Inferior parietal cortex (tissue), 1 donor: Measurements from ENCODE around the gene FAM241A.
"Not testable (repeated sequence)": the region's sequence is repeated elsewhere in the genome, so short reads cannot be mapped to it uniquely, and the experiment has no call there.

Experiments used
- DNase-seq: peaks from one replicate; pipeline ENCODE4 v3.0.0-alpha.2; 2016; ENCODE audit errors: extremely low spot score

The FAM241A gene

DNA sequence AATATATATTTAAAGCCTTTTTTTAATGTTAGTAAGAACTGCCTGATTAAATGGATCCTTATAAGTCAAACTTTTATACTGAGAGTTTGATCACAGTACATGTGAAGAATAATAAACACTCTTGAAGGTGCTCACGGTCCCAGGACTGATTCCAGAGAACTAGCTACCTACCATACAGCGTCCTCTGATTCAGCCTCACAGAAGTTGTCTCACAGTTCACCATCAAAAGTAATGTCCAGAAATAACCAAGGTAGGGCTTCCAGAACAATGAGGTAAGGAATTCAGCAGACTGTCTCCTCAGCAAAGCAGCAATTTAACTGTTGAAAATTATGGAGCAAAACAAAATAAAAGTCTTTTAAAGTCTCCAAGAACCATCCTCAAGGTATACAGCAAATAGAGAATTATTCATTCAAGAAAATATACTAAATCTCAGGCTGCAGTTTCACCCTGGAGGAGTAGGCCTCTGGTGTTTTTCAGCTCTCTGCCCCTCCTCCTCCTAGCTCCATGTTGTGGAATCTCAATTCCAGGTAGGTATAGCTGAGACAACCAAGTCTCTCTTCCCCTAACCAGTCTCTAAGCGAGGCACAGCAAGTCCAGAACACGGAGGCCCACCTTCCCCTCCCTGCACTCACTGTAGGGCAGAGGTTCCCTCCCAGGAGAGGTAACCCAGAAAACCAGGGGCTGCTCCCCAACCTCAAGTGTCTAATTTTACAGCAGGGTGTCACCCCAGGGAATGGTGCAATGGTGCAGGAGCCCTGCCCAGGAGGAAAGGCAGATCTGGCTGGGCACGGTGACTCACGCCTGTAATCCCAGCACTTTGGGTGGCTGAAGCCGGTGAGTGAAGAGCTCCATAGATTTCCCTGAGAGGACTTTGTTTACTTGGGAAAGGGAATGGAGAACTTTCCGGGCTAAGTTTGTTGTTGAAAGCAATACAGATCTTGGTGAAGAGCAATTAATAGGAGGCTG lies 28.6 kb downstream of the FAM241A start:
- DNase-seq = no peak

DNA sequence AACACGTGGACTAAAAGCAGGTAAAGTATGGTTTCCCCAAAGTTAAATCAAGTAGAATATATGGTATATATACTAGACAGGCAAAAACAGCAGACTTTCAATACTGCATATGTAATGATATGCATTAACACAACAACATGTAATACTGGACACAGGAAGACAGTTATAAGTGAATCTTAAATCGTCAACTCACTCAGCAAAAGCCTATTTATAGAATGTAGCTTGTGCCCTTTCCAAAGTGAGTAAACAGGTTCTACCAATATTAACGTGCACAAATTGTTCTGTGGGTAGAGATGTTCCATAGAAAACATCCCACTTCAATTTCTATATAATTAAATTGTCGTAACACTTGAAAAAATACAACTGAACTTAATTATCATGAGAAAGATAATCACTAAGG lies 30.6 kb downstream of the FAM241A start:
- DNase-seq = no peak

DNA sequence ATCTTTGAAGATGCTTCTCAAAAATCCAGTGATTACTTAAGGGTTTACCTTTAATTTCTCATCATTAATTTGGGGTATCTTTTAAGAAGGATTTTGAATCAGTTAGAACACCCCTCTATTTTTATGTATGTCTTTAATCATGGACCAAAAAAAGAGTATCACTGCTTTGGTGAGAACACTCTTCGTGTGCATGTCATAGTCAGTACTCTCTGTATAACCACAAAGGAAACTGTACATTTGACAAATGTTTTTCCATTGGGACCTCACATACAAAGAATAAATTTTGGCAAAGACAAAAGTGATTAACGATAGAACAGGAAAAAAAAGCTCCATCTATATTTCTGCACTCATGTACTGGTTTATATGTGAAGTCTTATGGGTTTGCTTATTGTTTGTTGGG lies 31.3 kb downstream of the FAM241A start:
- no peak for DNase-seq

DNA sequence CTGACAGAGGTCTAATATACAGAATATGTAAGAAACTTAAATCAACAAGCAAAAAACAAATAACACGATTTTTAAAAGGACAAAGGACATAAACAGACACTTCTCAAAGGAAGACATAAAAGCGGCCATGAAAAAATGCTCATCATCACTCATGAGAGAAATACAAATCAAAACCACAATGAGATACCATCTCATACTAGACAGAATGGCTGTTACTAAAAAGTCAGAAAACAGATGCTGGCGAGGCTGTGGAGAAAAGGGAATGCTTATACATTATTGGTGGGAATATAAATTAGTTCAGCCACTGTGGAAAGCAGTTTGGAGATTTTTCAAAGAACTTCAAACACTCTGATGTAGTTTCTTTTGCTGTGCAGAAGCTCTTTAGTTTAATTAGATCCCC lies 33.5 kb downstream of the FAM241A start:
- DNase-seq = not testable (repeated sequence)

DNA sequence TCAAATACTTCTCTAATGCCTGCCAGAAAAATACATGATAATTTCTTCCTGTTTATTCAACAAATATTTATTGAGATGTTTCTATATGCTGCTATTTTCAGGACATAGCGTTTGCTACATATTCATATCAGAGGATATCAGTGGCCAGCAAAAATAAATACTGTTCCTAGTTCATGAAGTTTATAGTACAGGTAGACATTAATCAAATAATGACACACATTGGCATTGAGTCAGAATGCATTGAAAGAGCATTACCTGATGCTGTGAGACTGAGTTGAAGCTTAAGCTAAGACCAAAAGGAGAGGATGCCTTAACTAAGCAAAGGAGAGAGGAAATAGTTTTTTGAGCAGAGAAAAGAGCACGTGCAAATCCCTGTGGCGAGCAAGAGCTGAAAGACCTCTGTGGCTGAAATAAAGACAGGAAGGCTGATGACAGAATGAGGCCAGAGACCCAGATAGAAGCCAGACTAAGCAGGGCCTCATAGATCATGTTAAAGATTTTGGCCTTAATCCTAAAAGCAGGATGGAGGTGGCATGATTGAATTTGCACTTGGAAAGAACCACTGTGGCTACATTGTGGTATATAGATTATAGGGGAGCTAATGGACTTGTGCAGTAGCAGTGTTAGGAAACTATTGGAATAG lies 36.2 kb downstream of the FAM241A start:
- DNase-seq = no peak

DNA sequence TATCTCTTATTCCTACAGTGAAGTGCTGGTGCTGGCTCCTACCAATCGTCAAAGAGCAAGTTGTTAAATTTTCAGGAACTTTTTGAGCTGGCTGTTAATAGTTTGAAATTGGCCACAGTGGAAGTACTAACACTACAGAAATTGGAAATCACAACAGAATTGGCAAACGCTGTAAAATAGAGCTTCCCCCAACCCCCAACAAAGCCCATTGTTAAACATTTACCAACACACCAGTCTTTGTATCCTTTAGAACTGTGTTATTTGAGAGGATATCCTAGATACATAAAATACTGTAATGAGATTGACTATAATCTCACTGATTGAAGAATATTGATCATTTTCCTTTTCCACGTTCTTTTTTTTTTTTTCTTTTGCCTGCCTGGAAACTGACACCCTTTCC lies 37.4 kb downstream of the FAM241A start:
- peak; percentile 37 for DNase-seq

DNA sequence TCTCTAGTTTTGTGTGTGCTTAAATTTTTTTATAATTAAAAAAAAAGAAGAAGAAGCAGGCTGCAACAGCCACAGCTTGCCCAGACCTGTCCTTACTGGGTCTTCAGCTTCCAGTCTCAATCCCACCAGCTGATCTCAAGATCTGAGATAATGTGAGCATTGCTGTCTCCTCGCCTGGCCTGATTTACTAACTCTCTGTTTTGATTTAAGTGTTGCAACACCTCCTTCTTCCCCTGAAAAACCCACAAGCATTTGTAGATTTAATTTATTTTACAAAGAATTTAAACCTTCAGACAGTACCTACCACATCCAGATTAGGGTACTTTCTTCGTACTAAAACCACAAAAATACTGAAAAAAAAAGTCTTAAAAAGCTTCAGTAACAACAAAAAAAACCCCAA lies 38.0 kb downstream of the FAM241A start:
- DNase-seq = no peak

DNA sequence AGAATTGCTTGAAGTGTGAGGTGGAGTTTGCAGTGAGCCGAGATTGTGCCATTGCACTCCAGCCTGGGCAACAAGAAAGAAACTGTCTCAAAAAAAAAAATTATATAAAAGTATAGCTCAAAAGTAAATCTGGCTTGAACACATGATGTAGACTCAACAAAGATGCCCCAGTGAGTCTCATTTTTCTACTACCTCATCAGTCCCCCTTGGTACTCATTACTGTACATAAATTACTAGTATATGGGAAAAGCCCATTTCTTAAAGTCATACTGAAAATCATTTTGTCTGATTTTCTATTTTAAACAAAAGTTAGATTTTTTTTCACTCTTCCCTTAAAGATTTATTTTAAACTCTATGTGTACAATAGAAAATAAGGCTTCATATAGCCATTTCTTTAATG lies 39.2 kb downstream of the FAM241A start:
- DNase-seq = no peak

DNA sequence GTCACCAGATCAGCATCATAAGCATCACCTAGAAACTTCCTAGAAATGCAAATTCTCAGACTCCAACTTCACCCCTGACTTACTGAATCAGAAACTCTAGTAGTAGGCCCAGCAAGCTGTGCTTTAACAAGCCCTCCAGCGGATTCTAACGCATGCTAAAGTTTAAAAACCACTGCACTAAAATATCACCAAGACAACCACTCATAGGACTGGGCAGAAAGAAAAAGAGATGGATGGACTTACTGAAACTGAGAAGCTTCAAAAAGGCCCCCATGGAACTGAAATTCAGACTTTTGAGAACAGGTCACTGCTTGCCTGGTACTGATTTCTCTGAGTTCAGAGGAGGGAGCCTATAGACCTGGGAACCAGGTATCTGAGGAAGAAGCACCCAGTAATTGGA lies 40.1 kb downstream of the FAM241A start:
- no peak for DNase-seq

DNA sequence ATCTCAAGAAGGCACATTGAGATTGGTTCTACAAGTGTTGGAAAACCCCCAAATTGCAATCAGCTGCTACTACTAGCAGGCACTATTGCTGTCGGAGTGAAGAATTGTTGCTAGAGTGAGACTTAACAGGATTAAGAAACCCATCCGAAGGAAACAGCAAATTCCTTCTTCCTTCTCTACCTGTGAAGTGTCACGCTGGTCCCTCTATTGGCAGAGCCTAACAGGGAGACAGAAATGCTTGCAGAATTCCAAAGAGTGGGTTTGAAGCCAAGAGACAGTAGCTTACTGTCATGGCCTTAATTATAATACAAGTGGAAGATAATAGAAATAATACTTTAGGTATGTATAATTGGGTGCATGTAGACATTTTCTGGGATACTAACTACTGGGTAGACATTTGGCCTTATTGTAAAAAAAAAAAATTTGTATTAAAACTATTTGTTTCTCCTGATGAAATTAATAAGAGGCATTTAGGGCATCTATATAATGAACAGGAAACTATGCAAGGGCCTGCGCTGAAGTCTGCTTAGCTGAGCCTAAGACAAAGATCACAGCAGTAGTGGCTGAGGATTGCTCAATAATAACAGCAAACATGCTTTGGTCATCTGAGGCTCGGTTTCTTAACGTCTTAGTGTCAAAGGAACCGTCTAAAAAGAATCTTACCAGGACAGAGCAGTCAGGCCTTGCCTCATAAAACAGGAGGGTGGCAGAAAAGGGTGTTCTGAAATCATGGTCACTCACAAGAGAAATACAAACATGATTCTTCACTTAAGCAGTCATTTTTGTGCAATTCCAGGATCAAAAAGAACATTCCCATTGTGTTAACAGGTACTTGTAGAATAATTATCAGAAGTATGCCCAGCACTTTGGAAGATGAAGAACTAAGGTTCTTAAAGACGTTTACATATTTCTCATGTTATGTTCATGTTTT lies 40.8 kb downstream of the FAM241A start:
- DNase-seq = no peak

DNA sequence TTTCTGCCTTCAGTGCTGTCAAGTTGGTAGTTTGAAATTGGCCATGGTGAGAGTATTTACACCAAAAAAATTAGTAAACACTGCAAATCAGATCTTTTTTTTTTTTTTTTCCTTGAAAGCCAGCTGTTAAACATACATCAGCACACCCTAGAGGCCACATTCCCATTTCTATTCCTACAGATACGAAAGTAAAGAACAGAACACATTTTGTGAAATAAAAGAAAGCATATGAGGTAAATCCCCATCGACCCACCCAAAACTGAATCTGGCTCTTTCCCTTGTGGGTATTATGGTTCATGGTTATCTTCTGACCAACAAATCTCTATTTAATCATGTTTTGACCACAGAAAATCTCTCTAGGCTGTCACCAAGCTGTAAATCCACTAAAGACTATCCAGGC lies 44.5 kb downstream of the FAM241A start:
- no peak for DNase-seq

DNA sequence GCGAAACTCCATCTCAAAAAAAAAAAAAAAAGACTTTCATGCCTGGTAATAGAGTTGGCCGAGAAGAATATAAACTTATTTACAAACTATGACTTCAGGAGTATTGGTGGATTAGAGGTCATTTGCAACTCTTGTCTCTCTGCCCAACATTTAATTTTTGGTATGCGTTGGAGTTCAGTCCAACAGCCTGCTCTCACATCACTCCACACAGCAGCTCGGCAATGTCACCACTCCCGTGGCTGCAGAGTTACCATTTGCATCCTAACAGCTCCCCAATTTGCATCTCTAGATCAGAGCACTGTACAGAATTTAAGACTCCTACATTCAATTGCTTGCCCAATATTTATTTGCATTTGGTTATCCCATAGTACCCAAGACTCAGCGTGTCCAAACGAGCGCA lies 45.4 kb downstream of the FAM241A start:
- DNase-seq = no peak

DNA sequence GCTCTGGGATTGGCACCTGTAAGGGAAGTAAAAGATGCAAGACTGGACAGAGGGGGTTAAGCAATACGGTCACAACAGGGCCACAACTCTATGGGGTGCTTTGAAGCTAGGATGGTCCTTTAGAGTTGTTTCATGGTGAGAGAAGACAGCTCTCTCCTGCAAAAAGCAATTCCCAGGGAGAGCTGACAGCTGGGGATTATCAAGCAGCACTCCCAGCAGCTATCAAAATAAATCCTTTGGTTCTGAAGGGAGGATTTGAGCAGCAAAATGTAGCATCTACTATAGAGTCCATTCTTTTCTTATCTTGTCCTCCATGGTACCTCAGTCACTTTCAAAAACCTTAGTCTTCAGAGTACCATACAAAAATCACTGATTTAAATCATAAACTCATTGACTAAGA lies 51.2 kb downstream of the FAM241A start:
- no peak for DNase-seq

DNA sequence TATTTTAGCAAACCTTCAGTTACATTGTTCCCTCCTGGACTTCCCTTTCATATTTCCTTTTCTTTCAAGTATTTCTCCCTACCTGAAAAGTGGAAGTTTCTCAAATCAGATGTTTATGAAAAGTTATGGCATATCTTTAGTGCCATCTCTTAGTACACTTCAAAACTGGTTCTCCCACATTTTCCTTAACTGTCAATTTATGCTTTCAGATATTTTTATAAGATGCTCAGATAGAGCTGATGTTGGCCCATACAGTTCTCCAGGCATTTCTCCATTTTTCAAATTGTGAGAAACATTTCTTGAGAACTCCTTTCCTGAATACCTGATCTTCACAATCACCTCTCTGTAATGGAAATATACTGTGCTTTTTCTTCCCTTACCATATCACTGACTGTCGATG lies 53.8 kb downstream of the FAM241A start:
- no peak for DNase-seq

DNA sequence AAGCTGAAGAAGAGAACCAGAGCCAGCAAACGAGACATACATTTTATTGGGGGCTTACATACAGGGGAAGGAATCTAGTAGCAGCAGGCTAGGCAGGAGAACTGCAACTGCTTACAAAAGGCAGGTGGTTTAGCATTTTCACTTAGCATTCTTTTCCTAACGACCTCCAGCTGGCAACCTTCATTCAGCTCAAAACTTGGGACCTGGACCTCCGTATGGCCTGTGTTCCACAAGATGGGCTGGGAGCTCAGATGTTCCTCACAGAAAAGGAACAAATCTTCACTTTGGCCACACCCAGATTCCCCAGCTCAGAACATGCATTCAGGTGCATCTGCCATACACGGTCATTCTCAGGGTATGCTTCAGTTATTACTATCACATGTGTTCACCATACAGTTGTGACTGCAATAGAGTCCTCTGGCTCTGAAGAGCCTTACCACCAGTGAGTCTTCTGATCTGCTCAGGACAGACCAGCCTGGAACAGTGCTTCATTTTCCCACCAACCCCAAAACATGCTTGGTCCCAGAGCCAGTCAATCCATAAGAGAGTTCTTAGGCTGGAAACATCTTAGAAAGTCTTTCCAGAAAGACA lies 56.8 kb downstream of the FAM241A start:
- no peak for DNase-seq

DNA sequence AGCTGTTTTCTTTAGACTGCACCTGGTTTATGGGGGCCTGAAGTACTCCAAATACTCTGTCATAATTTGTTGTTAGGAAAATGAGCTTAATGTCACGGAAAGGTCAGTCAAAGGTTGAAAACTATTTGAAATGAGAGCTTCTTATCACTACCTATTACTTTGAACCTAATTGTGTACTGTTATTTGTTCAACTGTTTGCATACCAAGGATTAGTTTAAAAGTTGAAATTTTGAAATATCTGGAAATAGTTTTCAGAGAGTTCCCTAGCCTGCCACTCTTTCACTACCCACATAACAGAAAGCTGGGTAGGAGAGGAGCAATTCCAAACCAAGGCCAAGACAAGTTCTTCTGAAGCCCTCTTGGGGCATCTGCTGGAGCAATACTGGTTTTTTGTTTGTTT lies 58.3 kb downstream of the FAM241A start:
- DNase-seq = no peak

DNA sequence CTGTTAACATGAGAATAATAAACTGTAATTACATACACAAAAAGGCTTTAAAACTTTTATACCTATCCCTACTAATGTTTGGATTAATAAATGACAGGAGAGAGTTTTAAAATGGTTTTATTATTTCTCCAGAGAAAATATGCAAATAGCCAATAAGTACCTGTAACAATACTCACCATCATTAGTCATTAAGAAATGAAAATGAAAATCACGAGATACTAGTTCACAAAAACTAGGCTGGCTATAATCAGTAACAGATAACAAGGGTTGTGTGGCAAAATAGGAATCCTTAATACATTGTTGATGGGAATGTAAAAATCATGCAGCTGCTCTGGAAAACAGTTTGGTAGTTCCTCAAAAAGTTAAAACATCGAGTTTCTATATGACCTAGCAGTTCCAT lies 61.2 kb downstream of the FAM241A start:
- DNase-seq = no peak

DNA sequence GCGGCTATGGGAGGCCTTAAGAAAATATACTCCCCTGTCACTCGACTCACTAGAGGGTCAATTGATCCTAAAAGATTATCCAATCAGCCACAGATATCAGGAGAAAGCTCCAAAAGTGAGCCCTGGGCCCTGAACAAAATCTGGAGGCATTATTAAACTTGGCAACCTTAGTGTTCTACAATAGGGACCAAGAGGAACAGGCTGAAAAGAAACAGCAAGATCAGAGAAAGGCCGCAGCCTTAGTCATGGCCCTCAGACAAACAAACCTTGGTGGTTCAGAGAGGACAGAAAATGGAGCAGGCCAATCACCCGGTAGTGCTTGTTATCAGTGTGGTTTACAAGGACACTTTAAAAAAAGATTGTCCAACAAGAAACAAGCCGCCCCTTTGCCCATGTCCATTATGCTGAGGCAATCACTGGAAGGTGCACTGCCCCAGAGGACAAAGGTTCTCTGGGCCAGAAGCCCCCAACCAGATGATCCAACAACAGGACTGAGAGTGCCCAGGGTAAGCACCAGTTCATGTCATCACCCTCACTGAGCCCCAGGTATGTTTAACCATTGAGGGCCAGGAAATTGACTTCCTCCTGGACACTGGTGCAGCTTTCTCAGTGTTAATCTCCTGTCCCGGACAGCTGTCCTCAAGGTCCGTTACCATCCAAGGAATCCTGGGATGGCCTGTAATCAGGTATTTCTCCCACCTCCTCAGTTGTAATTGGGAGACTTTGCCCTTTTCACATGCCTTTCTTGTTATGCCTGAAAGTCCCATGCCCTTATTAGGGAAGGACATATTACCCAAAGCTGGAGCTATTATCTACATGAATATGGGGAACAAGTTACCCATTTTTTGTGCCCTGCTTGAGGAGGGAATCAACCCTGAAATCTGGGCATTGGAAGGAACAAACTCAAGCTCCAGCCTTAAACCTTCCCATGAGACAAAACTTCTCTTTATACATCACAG lies 63.2 kb downstream of the FAM241A start:
- DNase-seq = not testable (repeated sequence)

DNA sequence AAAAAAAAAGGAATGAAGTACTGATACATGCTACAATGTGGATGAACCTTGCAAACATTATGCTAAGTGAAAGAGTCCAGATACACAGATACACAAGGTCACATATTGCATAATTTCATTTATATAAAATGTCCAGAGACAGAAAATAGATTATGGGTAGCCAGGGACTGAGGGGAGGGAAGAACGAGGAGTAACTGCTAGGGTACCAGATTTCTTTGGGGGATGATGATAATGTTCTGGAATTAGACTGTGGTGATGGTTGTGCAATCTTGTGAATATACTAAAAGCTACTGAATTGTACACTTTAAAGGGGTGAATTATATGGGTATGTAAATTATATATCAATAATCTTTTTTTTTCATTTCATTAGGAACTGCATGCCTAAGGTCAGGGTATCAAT lies 65.5 kb downstream of the FAM241A start:
- DNase-seq = no peak

DNA sequence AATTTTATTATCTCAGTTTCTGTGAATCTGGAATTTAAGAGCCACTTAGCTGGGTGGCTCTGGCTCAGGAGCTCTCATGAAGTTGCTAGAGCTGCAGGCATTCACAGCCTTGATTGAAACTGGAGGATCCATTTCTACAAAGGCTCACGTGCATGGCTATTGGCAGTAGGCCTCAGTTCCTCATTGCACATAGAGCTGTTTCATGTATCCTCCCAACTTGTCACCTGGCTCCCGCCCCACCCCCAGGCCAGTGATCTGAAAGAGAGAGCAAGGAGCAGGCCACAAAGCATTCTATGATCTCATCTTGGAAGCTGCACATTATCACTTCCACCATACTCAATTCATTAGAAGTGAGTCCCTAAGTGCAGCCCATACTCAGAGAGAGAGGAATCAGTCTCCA lies 67.8 kb downstream of the FAM241A start:
- DNase-seq = no peak

DNA sequence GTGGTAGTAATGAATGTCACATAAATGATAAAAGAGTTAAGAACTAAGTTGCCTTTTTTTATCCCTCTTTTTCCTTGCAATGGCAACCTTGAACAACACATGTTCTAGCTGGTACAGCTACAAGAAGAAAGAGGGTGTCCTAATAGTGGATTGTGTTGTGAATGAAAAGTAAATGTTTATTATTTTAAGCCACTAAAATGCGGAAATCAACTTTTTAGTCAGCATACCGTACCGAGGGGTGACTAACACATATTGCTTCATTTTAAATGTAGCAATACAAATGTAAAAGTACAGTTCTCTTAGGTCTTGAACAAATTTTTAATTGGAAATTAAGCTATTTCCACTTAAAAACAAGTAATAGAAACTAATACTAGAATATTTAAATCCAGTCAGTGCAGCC lies 68.6 kb downstream of the FAM241A start:
- no peak for DNase-seq
